Measurements from ENCODE around the gene KRTAP4-2.

DNA sequence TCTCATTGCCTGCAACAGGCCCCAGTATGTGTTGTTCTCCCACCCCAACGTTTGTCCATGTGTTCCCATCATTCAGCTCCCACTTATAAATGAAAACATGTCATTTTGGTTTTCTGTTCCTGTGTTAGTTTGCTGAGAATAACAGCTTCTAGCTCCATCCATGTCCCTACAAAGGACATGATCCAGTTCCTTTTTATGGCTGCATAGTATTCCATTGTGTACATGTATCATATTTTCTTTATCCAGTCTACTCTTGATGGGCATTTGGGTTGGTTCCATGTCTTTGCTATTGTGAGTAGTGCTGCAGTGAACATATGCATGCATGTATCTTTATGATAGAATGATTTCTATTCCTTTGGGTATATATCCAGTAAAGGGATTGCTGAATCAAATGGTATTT lies 37.7 kb upstream of the KRTAP4-2 start:
- TF ChIP-seq CTCF (IDR thresholded peaks at IDR 0.05; ENCODE audit: low read length) (no peak), EZH2 (IDR thresholded peaks at IDR 0.05; ENCODE audit: borderline replicate concordance, low read length) (no peak)

All from OCI-LY1 (cell line).